Transverse colon (tissue), 4 donors: Measurements from ENCODE around the gene LEPR.

Experiments used
- EP300 ChIP-seq: sonication (generic); formaldehyde crosslinking; IDR thresholded peaks from one replicate; pipeline ENCODE4 v1.6.1; 2017; ENCODE audit warnings: antibody characterized with exemption, low read depth
- POLR2A ChIP-seq: fragments of 450-650 bp; IDR thresholded peaks from one replicate; pipeline ENCODE4 v1.6.1; 2016; ENCODE audit warnings: antibody characterized with exemption, mild to moderate bottlenecking, moderate library complexity
- POLR2AphosphoS5 ChIP-seq, 3 donors: sonication (generic); formaldehyde crosslinking; IDR thresholded peaks; one replicate each; pipeline ENCODE4 v1.6.1; 2016; ENCODE audit warnings: antibody characterized with exemption in 3 of 3
- TF ChIP-seq, protein P1 (sequence below), 5 experiments: fragments of 200-600 bp in 3 of 5; fragments of 450-650 bp in 2 of 5; sonication (generic) in 3 of 5; IDR thresholded peaks; 1 replicate in 2 of 5; 2 replicates in 3 of 5; pipeline ENCODE4 v1.5.1; 2016 to 2017; ENCODE audit warnings: antibody characterized with exemption in 5 of 5, inconsistent platforms in 3 of 5, mild to moderate bottlenecking in 2 of 5, moderate library complexity in 1 of 5

DNA sequence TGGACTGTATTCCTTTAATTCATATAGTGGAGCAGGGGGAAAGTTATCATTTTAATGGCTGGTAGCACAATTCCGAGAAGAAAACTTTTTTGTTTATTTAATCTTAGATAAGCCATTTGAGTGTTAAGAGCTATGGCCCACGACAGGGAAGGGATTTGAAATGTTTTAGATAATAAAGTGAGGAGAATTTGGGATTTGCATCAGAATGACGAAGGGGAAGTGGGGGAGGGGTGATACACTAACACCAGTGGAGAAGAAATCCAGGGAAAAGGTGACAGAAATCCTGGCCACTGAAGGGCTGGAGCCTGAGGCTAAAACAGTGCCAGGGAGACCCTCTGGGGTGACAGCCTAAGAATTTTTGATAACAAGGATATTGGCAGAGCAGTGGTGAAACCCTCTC is 21.0 kb downstream of the LEPR start:
- TF ChIP-seq POLR2AphosphoS5 (IDR thresholded peaks at IDR 0.05) = no peak
- TF ChIP-seq, protein P1, sequence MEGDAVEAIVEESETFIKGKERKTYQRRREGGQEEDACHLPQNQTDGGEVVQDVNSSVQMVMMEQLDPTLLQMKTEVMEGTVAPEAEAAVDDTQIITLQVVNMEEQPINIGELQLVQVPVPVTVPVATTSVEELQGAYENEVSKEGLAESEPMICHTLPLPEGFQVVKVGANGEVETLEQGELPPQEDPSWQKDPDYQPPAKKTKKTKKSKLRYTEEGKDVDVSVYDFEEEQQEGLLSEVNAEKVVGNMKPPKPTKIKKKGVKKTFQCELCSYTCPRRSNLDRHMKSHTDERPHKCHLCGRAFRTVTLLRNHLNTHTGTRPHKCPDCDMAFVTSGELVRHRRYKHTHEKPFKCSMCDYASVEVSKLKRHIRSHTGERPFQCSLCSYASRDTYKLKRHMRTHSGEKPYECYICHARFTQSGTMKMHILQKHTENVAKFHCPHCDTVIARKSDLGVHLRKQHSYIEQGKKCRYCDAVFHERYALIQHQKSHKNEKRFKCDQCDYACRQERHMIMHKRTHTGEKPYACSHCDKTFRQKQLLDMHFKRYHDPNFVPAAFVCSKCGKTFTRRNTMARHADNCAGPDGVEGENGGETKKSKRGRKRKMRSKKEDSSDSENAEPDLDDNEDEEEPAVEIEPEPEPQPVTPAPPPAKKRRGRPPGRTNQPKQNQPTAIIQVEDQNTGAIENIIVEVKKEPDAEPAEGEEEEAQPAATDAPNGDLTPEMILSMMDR (IDR thresholded peaks at IDR 0.05) = no peak
- no peak for TF ChIP-seq EP300
- TF ChIP-seq POLR2A = no peak
